GM23248 (cell line): Measurements from ENCODE around the gene RAB8B. TPM values are rescaled to one million over a fixed set of nuclear protein-coding genes. Genes with fewer than 3 reads are reported as not detected.

ENCODE experiments used
- DNase-seq: peaks from one replicate; pipeline ENCODE4 v3.0.0-alpha.2; 2015
- H2AFZ ChIP-seq: fragments of 200-600 bp; sonication (generic); 2 replicates; pipeline ENCODE4 v1.6.1; 2016; ENCODE audit warnings: antibody characterized with exemption
- H3F3A ChIP-seq: fragments of 200-600 bp; sonication (generic); 2 replicates; pipeline ENCODE4 v1.6.1; 2016; ENCODE audit warnings: mild to moderate bottlenecking, antibody characterized with exemption, mixed run types; ENCODE audit not compliant: insufficient read depth
- H3K27ac ChIP-seq: fragments of 200-600 bp; sonication (generic); 2 replicates; pipeline ENCODE4 v1.5.1; 2016; ENCODE audit warnings: mild to moderate bottlenecking
- H3K27me3 ChIP-seq: fragments of 200-600 bp; sonication (generic); replicated peaks from 2 replicates; pipeline ENCODE4 v1.6.1; 2016; ENCODE audit warnings: mild to moderate bottlenecking; ENCODE audit not compliant: insufficient read depth
- H3K36me3 ChIP-seq: fragments of 200-600 bp; sonication (generic); 2 replicates; pipeline ENCODE4 v1.6.1; 2016; ENCODE audit warnings: low read depth, mild to moderate bottlenecking
- H3K4me1 ChIP-seq: fragments of 200-600 bp; sonication (generic); 2 replicates; pipeline ENCODE4 v1.6.1; 2016; ENCODE audit warnings: mild to moderate bottlenecking; ENCODE audit not compliant: insufficient read depth
- H3K4me2 ChIP-seq: fragments of 200-600 bp; sonication (generic); one replicate; pipeline ENCODE4 v1.6.1; 2016; ENCODE audit warnings: mild to moderate bottlenecking; ENCODE audit not compliant: unreplicated experiment
- H3K4me3 ChIP-seq: fragments of 200-600 bp; sonication (generic); 2 replicates; pipeline ENCODE4 v1.5.1; 2016; ENCODE audit warnings: mild to moderate bottlenecking
- H3K79me2 ChIP-seq: fragments of 200-600 bp; sonication (generic); 2 replicates; pipeline ENCODE4 v1.6.1; 2016; ENCODE audit warnings: mild to moderate bottlenecking; ENCODE audit not compliant: insufficient read depth
- H3K9ac ChIP-seq: fragments of 200-600 bp; sonication (generic); 2 replicates; pipeline ENCODE4 v1.6.1; 2016; ENCODE audit warnings: mild to moderate bottlenecking
- H3K9me2 ChIP-seq: fragments of 200-600 bp; sonication (generic); 2 replicates; pipeline ENCODE4 v1.6.1; 2016; ENCODE audit warnings: mixed run types, mild to moderate bottlenecking, moderate library complexity; ENCODE audit not compliant: insufficient read depth
- H3K9me3 ChIP-seq: fragments of 200-600 bp; sonication (generic); one replicate; pipeline ENCODE4 v1.6.1; 2017; ENCODE audit warnings: low read depth
- H4K20me1 ChIP-seq: fragments of 200-600 bp; sonication (generic); 2 replicates; pipeline ENCODE4 v1.6.0; 2016; ENCODE audit not compliant: insufficient read depth
- EZH2 ChIP-seq: fragments of 200-600 bp; sonication (generic); IDR thresholded peaks from 2 replicates; pipeline ENCODE4 v1.6.1; 2018; ENCODE audit warnings: antibody characterized with exemption, mild to moderate bottlenecking; ENCODE audit not compliant: insufficient read depth, poor library complexity, severe bottlenecking
- EZH2phosphoT487 ChIP-seq: fragments of 200-600 bp; sonication (generic); IDR thresholded peaks from 2 replicates; pipeline ENCODE4 v1.6.1; 2018; ENCODE audit warnings: antibody characterized with exemption, moderate library complexity, mild to moderate bottlenecking, low read depth; ENCODE audit not compliant: insufficient read depth
- WGBS, 2 experiments: methylation state at CpG; one replicate each; pipeline ENCODE4 v1.1.6; 2015 to 2017; ENCODE audit warnings: low lambda C conversion rate in 2 of 2, low coverage in 1 of 2; ENCODE audit errors: missing lambda C conversion rate in 2 of 2; 5-methylcytosine and 5-hydroxymethylcytosine counted together
- in situ Hi-C: fragments of 300-500 bp; cut with MboI; formaldehyde crosslinking; loops from 2 replicates; pipeline ENCODE4 v1.15.0; 2020
- polyA plus RNA-seq: library from polyadenylated mRNA; unstranded; fragments of >200 nt; fragmentation: Nextera tagmentation; extraction: Ambion mirVana; gene quantifications from 2 replicates; pipeline ENCODE4 v1.2.1, GENCODE V29; 2016
- total RNA-seq: library from RNA; depleted of rRNA; stranded (reverse); fragments of >200 nt; shearing (Covaris generic); gene quantifications from 2 replicates; pipeline ENCODE4 v1.2.3, GENCODE V29; 2014

RAB8B gene
- total and polyA plus RNA-seq, 2 experiments from 2014 or later, result 43.6 to 54.3 TPM

- no peak for DNase-seq
- Histone ChIP-seq H3K4me3 (no peak overlapping the region), H3K4me2 (no peak overlapping the region), H2AFZ (no peak overlapping the region), H3K9me3 (no peaks in the 10 kb centered on the region), H4K20me1 (no peaks in the 10 kb centered on the region), H3K79me2 (peaks cover 100% of the 10 kb centered on the region), H3K36me3 (0 out of 2 replicates have a peak, but pooled peaks cover 3% of the 10 kb centered on the region), H3K9me2 (no peaks in the 10 kb centered on the region), H3F3A (peaks cover 13% of the 10 kb centered on the region), H3K27ac (no peak overlapping the region), H3K27me3 (no peaks in the 10 kb centered on the region), H3K9ac (no peak overlapping the region), H3K4me1 (peaks cover 47% of the 10 kb centered on the region)
- WGBS, 2 experiments, result 64 to 69% methylated on average over 3 of the region's 3 CpGs
- in situ Hi-C loops, result no loop called here
- TF ChIP-seq EZH2, result no peak
- no peak for TF ChIP-seq EZH2phosphoT487
Observed at GRCh38 chr15:63195569-63196015, 6.2 kb downstream of the RAB8B start.

DNA sequence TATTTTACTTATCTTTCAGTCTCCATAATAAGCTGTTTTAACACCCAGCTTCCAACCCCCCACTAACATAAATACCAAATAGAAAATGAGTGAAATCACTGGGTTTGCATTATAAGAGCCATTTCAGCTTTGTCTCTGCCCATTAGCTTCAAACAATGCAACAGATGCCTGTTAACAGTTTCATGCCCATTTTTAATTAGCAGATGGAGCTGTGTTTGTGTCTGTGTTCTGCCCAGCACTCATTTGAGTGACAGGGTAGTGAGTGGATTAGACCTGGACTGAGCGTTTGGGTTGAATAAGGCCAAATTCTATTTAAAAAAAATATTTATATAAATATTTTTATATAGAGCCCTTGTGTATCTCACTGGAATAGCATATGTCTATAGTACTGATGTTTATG is 7.4 kb downstream of the RAB8B start:
- Histone ChIP-seq H4K20me1 (no peaks in the 10 kb centered on the region), H3K27me3 (no peaks in the 10 kb centered on the region)

GRCh38 chr15:63197626-63198025 is 8.2 kb downstream of the RAB8B start:
- no peak for DNase-seq
- H3K79me2 ChIP-seq, result peaks cover 98% of the 10 kb centered on the region

More for the DNA sequence above, 7.4 kb downstream of the RAB8B start:
- Histone ChIP-seq H3K4me3 (no peak overlapping the region), H3K9me3 (no peaks in the 10 kb centered on the region), H3K4me1 (peaks cover 35% of the 10 kb centered on the region), H3K36me3 (0 out of 2 replicates have a peak, but pooled peaks cover 3% of the 10 kb centered on the region), H3K79me2 (peaks cover 100% of the 10 kb centered on the region), H2AFZ (no peak overlapping the region), H3K27ac (no peak overlapping the region), H3K9me2 (no peaks in the 10 kb centered on the region), H3F3A (peaks cover under 1% of the 10 kb centered on the region; the same call in 1 of the 2 replicates), H3K4me2 (no peak overlapping the region), H3K9ac (no peak overlapping the region)
- no peak for DNase-seq
- 75 to 82% methylated on average over 1 of the region's 1 CpG for WGBS, 2 experiments
- in situ Hi-C loops, result no loop called here
- TF ChIP-seq EZH2, result no peak
- no peak for TF ChIP-seq EZH2phosphoT487

DNA sequence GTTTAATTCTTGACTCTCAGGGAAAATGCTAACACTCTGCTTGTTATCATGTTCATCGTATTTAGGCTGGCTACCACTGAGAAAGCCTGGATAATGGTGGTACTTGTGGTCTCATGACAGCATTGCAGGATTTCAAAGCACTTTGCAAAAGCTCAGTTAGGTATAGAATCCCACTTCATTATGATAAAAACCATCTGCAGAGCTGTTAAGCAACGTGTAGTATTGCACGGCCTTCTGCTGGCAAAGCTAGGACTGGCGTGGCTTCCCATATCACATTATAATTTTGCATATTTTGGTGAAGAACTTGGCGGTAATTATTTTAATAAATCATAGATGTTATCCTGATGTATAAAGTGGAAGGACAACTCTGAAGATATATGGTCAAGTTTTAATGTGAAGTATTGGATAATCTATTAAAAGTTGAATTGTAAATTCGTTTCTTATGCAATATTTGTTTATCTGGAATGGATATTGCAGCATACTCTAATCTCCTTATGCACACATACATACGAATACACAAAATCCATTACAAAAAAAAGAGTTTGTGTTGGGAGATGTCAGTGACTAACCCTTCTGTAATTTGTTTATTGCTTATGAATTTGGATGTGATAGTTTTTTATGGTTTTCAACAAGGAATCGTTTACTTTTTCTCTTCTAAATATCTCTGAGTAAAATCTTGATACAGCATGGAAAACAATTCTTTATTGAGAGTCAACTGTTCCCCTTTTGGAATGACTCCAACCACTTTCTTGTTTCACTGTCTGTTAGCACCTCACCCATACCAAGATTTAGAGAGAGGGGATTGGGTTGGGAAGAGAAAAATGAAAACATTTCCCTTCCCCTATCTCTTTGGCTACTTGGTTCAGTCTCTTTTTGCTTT is 9.2 kb downstream of the RAB8B start:
- no peak overlapping the region for H2AFZ ChIP-seq
- H3K27ac ChIP-seq, result no peak overlapping the region
- H3K4me2 ChIP-seq, result peak overlapping the region; percentile 40
- 33 to 42% methylated on average over 8 of the region's 8 CpGs for WGBS, 2 experiments
- H3K9ac ChIP-seq, result no peak overlapping the region
- peaks cover 98% of the 10 kb centered on the region for H3K79me2 ChIP-seq
- H4K20me1 ChIP-seq, result no peaks in the 10 kb centered on the region
- peaks cover 32% of the 10 kb centered on the region for H3K4me1 ChIP-seq
- H3K9me2 ChIP-seq, result no peaks in the 10 kb centered on the region
- peak; percentile 34 for DNase-seq
- in situ Hi-C loops, result no loop called here
- H3K27me3 ChIP-seq, result no peaks in the 10 kb centered on the region
- TF ChIP-seq EZH2phosphoT487 (no peak), EZH2 (no peak)
- H3K9me3 ChIP-seq, result no peaks in the 10 kb centered on the region
- H3K4me3 ChIP-seq, result 0 out of 2 replicates have a peak overlapping the region, but pooled peaks have one; percentile 13
- no peaks in the 10 kb centered on the region for H3F3A ChIP-seq
- 0 out of 2 replicates have a peak, but pooled peaks cover 3% of the 10 kb centered on the region for H3K36me3 ChIP-seq

More at GRCh38 chr15:63197626-63198025, 8.2 kb downstream of the RAB8B start:
- no peaks in the 10 kb centered on the region for H3K9me2 ChIP-seq
- H3K4me2 ChIP-seq, result no peak overlapping the region
- 100% methylated on average over 1 of the region's 1 CpG for WGBS, 2 experiments
- in situ Hi-C loops, result no loop called here
- H3K4me1 ChIP-seq, result peaks cover 33% of the 10 kb centered on the region
- H3K4me3 ChIP-seq, result no peak overlapping the region
- no peak overlapping the region for H3K9ac ChIP-seq
- no peak for TF ChIP-seq EZH2phosphoT487
- no peak for TF ChIP-seq EZH2
- no peaks in the 10 kb centered on the region for H3F3A ChIP-seq
- H2AFZ ChIP-seq, result no peak overlapping the region
- no peaks in the 10 kb centered on the region for H4K20me1 ChIP-seq
- H3K9me3 ChIP-seq, result no peaks in the 10 kb centered on the region
- H3K27me3 ChIP-seq, result no peaks in the 10 kb centered on the region
- H3K36me3 ChIP-seq, result 0 out of 2 replicates have a peak, but pooled peaks cover 3% of the 10 kb centered on the region
- H3K27ac ChIP-seq, result no peak overlapping the region
